PFSK-1 (cell line): ENCODE results near the gene DIP2C.

ENCODE experiments used
- FOXP2 ChIP-seq: optimal IDR thresholded peaks from 2 replicates; pipeline ENCODE3; 2011; ENCODE audit warnings: borderline replicate concordance, control low read depth, inconsistent platforms; ENCODE audit not compliant: insufficient read depth; ENCODE audit errors: extremely low read length, extremely low read depth
- POLR2AphosphoS5 ChIP-seq: IDR thresholded peaks from 2 replicates; pipeline ENCODE4 v1.6.1; 2012; ENCODE audit warnings: low read depth, mild to moderate bottlenecking, control low read depth, low read length, moderate library complexity
- SIN3A ChIP-seq: IDR thresholded peaks from 2 replicates; pipeline ENCODE4 v1.6.1; 2012; ENCODE audit warnings: mild to moderate bottlenecking, low read length, moderate library complexity, borderline replicate concordance; ENCODE audit not compliant: insufficient read depth

- TF ChIP-seq FOXP2 (no peak), POLR2AphosphoS5 (no peak), SIN3A (no peak)
Measured at GRCh38 chr10:340646-341045, 348.8 kb downstream of the DIP2C start.
